HuH-7.5 (cell line): ENCODE results near the gene AGT.
"Not testable (repeated sequence)": the region's sequence is repeated elsewhere in the genome, so short reads cannot be mapped to it uniquely, and the experiment has no call there.

ENCODE experiments used
- DNase-seq: peaks from one replicate; pipeline ENCODE4 v3.0.0; 2011; ENCODE audit warnings: low spot score

The AGT gene

DNA sequence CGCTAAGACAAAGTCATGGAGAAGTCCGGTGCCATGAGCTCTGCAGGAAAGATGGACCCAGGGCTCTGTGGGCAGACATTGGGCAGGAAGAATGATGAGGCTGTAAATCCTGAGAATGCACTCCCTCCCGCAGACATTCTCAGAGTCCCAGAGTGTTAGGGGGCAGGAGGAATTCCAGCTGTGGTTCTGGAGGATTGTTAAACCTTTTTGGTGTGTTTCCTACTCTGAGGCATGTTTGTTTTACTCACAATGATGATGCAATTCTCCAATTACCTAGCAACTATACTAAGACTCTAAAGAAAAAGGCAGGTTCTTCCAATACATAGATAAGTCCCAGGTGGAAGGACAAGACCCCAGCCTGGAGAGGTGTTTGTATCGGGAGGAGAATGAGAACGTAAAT is 30.5 kb upstream of the AGT start:
- no peak for DNase-seq

DNA sequence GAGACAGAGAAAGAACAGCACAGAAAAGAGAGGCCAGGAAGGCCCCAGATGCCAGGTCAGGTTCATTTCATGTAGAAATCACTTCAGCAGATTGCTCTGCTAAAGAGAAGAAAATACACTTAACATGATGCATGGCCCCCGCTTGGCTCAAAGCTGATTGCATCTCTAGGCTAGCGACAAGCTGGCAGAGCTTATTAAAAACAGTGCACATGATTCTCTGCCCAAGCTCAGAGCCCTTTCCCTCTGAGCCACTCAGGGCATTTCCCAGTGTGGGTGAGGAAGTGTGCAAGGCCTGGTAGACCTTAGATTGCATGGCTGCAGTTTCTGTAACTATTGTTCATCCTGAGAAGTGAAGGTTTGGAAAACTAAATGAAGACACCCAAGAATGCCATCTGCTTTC is 30.0 kb upstream of the AGT start:
- no peak for DNase-seq

DNA sequence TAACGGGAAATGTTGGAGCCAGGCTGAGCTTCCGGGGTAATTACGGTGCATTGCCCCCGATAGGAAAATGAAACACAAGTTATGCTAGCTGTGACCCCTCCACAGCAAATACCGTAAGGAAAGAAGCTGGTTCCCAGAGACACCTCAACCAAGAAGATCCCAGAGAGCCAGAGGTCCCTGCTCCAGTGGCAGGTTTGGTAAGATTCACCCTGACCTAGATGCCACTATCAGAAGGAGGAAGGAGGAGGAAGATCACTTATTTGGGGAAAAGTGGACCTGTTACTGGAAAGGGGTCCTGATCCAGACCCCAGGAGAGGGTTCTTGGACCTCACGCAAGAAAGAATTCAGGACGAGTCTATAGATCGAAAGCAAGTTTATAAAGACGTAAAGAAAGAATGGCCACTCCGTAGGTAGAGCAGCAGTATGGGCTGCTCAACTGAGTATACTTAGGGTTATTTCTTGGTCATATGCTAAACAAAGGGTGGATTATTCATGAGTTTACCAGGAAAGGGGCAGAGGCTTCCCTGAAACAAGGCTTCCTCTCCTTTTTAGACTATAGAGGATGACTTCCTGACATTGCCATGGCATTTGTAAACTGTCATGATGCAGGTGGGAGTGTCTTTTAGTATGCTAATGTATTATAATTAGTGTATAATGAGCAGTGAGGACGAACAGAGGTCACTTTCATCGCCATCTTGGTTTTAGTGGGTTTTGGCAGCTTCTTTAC is 25.8 kb upstream of the AGT start:
- DNase-seq = no peak

DNA sequence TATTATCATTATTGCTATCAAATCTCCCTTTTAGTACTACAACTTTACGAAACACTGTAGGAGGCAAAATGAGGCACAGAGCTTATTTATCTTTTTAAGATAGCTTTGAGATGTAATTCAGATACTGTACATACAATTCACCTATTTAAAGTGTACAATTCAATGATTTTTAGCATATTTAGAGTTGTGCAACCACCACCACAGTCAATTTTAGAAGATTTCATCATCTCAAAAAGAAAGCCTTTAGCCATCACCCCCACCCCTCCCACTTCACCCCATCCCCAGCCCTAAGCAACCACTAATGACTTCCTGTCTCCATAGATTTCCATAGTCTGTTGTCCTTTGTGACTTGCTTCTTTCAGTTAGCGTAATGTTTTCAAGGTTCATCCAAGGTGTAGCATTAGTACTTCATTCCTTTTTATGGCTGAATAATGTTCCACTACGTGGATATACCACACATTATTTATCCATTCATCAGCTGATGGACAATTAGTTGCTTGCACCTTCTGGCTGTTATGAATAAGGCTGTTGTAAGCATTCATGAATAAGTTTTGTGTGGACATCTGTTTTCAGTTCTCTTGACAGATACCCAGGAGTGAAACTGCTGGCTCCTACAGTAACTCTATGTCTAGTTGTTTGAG is 23.8 kb upstream of the AGT start:
- no peak for DNase-seq

DNA sequence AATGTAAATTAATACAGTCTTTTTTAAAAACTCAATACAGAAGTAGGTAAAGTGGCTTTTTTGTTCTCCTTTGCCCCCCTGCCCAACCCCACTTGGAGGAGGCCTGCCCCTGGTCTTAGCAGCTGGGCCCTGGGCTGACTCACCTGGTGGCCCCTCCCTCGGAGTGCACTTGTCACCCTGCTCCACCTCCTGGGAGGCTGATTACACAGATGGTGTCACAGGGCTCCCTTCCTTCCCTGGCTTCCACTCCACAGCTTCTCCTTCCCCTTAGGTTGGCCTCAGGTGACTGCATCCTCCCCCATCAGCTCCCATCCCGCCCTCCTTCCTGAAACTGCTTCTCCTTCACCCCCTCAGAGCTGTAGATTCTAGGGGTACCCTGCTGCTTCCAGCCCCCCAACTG is 21.5 kb upstream of the AGT start:
- DNase-seq = no peak

DNA sequence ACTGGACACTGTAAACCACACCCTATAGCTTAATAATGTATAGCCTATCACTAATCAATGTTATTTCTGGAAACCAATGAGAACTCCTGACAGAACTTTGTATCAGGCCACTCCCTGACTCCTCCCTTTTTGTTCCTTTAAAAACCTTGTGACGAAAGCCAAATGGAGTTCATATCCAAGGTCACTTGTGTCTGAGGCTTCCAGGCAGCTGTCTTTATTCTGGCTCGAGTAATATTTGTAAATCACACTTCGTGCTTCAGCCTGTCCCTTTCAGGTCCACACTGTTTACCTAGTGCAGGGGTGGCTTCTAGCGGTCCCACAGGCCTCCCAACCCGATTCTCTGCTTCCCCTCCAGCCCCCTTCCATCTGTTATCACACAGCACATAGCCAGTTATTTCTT is 17.1 kb upstream of the AGT start:
- no peak for DNase-seq

DNA sequence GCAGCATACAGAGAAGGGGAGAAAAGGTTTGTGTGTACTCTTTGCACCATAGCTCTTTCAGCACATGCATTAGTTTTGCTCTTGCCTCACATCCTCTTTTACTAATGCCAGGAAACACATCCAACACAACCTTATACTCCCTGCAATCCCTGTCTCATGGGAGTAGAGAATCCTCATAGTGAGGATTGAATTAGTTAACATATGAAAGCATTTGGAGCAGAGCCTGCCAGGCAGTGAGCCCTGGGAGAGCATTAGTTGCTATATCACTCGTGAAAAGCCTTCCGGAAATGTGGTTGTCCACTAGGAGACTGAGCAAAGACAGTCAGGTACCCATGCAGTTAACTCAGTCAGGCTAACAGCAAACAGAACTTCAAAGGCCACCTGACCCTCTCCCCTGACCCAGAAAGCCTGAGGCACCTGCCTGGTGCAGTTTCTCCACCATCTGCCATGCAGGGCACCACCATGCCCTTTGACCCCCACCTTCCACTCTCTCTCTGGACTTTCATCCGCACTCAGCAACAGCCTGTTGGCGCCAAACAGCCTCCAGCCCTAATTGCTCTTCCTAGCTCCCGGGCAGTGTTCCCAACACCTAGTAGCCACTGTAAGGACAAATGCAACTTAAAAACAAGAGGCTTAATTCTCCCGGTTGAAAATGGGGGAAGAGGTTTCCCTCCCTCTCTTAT is 14.9 kb upstream of the AGT start:
- no peak for DNase-seq

DNA sequence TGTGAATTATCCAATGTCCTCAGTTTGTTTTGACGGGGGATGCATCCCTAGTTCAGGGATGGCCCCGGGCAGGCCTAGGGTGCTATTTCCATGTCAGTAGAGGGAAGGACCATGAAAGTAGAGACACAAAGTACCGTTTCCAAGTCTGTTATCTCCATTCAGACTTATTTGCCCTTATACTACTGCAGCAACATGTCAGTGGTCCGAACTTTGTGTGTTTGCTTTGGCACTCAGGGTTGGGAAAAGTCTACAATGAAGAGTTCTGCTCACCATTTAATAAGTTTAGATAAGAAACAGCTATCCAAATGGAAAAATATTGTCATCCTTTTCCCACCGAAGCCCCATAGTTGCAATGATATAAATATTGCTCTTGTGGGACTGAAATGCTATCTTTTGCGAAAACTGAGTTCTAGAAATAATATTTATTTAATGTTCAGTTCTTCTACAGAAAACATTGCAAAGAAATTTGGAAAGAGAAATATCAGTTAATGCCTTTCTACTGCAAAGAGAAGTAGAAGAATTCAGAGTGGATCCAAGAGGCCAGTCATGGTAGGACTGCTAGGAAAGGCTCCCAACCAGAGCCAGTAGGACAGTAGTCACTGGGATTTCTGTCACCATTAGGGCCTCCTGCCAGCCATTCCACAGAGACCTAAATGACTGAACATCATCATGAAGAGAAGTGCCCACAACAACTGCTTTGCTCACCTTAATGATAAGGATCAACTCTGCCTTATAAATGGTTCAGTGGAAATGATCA is 11.5 kb upstream of the AGT start:
- no peak for DNase-seq

DNA sequence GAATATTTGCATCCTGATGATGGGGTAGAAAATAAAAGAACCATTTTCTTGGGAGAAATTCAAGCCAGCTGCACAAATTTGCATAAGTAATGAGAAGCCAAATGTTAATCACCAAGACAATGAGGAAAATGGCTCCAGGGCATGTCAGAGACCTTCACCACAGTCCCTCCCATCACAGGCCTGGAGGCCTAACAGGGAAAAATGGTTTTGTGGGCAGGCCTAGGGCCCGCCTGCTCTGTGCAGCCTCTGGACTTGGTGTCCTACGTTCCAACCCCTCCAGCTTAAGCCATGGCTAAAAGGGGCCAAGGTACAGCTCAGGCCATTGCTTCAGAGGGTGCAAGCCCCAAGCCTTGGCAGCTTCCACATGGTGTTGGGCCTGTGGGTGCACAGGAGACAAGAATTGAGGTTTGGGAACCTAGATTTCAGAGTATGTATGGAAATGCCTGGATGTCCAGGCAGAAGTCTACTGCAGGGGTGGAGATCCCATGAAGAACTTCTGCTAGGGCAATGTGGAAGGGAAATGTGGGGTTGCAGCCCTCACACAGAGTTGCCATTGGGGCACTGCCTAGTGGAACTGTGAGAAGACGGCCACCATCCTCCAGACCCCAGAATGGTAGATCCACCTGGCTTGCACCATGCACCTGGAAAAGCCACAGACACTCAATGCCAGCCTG is 8.1 kb upstream of the AGT start:
- DNase-seq = not testable (repeated sequence)

DNA sequence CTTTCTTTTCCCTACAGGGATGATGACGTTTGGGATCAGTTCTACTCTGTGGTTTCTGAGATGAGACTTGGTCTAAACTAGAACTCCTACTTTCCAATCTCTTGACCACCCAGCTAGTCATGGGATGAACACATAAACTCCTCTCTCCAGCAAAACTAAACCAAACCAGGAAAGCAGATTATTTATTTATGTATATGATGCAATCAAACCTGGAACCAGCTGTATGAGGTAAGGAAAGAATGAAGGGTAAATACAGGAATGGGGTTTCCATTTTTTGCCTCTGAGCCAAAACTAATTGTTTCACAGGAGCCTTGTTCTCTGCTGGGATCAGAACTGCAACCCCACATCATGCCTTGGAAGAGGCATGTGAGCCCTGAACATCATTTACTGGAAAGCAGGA is 3.3 kb upstream of the AGT start:
- DNase-seq = no peak

DNA sequence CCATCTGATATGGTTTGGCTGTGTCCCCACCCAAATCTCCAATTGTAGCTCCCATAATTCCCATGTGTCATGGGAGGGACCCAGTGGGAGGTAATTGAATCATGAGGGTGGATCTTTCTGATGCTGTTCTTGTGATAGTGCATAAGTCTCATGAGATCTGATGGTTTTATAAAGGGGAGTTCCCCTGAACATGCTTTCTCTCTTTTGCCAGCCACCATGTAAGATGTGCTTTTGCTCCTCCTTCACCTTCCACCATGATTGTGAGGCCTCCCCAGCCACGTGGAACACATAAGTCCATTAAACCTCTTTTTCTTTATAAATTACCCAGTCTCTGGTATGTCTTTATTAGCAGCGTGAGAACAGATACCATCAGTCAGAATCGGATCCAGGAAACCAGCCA is 2.5 kb upstream of the AGT start:
- not testable (repeated sequence) for DNase-seq

DNA sequence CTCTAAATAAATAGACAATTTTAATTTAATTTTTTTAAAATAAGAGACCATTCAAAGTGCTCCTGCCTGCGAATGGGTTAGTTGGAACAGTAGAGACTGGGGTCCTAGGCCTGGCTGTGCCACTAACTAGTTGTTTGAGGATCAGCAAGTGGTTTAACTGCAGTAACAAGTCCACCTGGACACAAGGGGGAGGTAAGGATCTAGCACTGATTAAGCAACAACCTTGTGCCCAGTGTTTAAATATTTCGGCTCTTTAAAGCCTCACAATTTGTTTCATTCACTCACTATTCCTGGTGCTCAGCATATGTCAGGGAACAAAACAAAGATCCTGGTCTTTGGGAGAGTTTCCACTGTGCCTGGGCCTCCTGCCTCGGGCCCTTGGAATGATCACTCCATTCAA is 1.6 kb upstream of the AGT start:
- no peak for DNase-seq

DNA sequence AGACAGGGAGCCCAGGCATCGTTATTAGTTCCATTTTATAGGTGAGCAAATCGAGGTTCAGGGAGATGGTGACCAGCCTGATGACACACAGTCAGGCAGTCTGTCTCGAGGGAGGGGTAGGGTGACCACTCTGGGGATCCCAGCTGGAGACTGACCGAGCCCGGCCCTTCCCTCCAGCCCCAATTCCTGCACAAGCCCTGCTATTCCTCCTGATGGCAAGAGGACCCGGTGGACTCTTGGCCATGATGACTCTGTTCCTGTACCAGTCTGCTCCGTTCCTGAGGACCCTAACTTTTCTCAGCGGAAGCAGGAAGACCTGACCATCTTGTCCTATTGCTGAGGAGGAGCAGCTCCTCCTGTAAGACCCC is 391 bp downstream of the AGT start:
- DNase-seq = no peak

DNA sequence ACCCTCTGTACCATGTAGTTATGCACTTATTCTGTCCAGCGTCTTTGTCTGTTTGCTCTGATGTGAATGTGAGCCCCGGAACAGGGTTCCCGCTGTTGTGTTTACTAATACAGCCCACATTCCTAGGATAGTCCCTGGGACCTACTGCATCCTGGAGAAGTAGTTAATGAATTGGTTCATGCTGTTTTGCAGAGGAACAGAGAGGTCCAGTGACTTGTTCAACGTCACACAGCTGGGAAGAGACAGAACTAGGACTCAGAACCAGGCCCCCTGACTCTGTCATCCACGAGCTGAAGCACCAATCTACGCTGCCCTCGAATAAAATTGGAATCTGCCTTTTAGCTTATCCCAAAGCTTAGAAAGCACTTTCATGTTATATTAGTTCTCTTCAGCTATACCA is 784 bp downstream of the AGT start:
- no peak for DNase-seq

DNA sequence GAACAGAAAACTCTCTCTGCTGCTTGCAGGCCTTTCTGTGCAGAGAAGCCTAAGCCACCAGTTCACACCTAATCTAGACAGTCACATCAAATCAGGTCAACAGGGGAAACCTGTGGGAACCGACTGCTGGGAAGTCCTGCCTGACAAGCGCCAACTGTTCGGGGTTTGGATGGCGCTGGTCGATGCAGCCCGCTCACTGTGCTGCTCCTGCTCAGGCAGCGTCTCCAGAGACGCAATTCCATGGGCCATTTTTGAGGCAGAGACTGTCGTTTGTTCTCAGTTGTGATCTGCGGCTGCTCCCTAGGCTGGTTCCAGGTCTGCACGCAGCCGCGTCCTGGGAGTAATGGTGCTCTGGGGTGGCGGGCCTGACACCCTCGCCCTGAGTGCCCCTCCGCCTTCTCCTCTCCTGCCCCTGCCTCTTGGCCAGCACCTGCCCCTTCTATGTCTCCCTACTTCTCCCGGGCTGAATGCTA is 1.4 kb downstream of the AGT start:
- DNase-seq = no peak

DNA sequence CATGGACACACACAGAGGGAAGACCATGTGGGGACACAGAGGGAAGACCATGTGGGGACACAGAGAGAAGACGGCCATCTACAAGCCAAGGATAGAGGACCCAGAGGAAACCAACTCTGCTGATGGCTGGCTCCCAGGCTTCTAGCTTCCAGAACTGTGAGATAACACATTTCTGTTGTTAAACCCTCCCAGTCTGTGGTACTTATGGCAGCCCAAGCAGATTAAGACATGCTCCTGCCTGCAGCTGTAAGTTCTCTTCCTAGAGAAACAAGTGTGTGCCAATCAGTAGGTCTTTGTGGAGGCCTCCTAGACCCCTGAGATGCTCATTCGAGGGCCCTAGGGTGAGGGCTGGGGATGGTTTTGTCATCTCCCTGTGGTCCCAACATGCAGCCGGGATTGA is 2.7 kb downstream of the AGT start:
- no peak for DNase-seq

DNA sequence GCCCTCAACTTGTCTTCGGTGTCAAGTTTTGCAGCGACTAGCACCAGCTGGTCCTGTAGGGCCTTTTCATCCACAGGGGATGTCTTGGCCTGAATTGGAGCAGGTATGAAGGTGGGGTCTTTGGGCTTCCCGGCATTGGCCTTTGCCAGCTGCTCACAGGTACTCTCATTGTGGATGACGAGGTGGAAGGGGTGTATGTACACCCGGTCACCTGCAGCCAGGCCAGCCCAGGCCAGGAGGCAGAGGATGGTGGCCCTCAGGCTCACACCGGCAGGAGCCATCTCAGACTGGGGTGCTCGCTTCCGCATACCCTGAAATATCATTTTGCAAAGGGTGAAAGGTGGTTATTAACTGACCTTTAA is 3.4 kb downstream of the AGT start:
- DNase-seq = no peak

DNA sequence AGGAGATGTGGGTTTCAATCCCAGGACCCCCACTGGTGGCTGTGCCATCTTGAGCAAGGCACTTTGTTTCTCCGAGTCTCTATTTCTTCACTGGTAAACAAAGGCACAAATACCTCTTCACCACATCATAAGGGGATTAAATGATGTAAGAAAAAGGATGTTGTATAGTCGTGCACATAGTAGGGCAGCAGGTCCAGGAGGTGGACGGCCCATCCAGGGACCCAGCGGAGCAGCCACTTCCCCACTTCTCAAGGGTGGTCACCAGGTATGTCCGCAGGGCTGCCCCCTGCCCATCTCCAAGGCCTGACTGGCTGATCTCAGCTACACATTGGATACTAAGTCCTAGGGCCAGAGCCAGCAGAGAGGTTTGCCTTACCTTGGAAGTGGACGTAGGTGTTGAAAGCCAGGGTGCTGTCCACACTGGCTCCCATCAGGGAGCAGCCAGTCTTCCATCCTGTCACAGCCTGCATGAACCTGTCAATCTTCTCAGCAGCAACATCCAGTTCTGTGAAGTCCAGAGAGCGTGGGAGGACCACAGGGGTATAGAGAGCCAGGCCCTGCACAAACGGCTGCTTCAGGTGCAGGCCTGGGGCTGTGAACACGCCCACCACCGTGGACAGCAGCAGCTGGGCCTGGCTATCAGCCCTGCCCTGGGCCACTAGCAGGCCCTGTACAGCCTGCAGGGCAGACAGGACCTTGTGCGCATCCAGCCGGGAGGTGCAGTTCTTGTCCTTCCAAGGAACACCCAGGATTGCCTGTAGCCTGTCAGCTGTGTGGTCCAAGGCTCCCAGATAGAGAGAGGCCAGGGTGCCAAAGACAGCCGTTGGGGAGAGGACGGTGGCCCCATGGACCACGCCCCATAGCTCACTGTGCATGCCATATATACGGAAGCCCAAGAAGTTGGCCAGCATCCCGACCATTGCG is 4.0 kb downstream of the AGT start:
- no peak for DNase-seq

DNA sequence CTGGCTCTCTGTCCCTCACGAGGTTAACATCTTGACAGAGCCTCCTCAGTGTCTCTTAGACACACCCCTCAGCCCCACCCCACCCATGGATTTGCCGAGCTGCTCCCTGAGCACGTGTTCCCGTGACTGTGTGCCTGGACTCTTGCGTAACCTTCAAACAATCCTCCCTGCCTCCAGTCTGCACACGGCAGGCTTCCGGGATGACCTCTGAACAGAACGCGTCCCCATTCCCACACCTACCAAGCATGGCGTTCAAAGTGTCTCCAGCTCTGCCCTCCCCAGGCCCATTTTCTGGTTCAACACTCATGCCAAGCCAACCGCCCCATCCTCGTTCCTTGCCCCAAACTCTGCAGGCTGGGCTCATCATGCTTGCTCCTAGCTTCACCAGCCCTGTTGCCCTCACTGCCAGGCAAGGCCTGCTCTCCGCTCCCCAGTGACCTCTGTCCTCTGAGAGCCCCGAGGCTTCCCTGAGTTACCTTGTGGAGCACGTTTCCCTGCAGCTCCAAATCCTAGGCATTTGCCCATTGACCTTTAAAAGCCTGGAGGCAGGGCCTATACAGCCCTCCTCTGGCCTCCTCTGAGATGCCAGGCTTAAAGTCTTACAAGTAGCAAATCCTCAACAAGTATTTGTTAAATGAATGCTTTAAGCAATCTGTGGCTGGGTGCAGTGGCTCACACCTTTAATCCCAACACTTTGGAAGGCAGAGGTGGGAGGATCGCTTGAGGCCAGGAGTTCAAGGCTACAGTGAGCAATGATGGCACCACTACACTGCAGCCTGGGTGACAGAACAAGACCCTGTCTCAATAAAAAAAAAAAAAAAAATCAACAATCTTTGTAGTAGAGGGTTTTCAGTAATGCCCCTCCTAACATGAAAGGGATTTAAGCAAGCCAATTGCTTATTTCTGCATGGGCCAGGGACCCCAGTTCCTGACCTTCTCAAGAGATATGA is 5.0 kb downstream of the AGT start:
- peak; percentile 88 for DNase-seq
